Hepatocyte (in vitro differentiated cells): ENCODE measurements around the gene SERF2.

Source experiments
- CTCF ChIP-seq: fragments of 200-600 bp; sonication (generic); IDR thresholded peaks from 2 replicates; pipeline ENCODE4 v1.5.1; 2016; ENCODE audit warnings: antibody characterized with exemption, mild to moderate bottlenecking; ENCODE audit not compliant: poor library complexity
- EZH2 ChIP-seq: fragments of 200-600 bp; sonication (generic); IDR thresholded peaks from 2 replicates; pipeline ENCODE4 v1.6.1; 2016; ENCODE audit warnings: antibody characterized with exemption, mild to moderate bottlenecking, borderline replicate concordance
- EZH2phosphoT487 ChIP-seq: fragments of 200-600 bp; sonication (generic); IDR thresholded peaks from one replicate; pipeline ENCODE4 v1.6.1; 2018; ENCODE audit warnings: antibody characterized with exemption, mild to moderate bottlenecking, low read depth, moderate library complexity; ENCODE audit not compliant: unreplicated experiment, severe bottlenecking

- TF ChIP-seq EZH2phosphoT487 (no peak), CTCF (no peak), EZH2 (no peak)
Observed at GRCh38 chr15:43791993-43792760, at the start of gene SERF2.
